HG03558 (cell line): ENCODE results near the gene ESPN.

Experiments used
- ATAC-seq: cut with Tn5 transposase; IDR thresholded peaks from one replicate; pipeline ENCODE4 v1.9.1; 2021; ENCODE audit warnings: moderate number of reproducible peaks; ENCODE audit not compliant: unreplicated experiment; ENCODE audit errors: extremely low read depth

The ESPN gene

DNA sequence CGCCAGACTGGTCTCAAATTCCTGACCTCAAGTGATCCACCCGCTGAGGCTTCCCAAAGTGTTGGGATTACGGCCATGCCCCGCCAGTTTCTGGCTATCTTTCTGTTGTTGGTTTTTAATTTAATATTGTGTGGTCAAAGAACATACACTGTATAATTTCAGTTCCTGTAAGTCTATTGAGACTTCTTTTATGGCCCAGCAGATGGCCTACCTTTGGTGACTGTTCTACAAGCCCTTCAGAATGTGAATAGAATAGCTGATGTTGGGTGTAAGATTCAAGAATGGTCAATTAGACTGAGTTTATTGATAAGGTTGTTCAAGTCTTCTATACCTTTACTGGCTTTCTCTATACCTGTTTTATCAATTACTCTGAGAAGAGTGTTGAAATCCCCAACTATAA is 15.5 kb upstream of the ESPN start:
- no peak for ATAC-seq

DNA sequence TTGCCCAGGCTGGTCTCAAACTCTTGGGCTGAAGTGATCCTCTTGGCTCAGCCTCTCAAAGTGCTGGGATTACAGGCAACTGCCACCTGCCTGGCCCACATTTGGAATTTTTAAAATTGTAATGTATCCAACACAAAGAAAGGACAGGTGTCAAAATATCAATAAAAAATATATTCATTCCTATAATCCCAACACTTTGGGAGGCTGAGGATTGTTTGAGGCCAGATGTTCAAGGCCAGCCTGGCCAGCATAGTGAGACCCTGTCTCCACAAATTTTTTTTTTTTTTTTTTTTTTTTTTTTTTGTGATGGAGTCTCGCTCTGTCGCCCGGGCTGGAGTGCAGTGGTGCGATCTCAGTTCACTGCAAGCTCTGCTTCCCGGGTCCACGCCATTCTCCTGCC is 14.8 kb upstream of the ESPN start:
- ATAC-seq: no peak

DNA sequence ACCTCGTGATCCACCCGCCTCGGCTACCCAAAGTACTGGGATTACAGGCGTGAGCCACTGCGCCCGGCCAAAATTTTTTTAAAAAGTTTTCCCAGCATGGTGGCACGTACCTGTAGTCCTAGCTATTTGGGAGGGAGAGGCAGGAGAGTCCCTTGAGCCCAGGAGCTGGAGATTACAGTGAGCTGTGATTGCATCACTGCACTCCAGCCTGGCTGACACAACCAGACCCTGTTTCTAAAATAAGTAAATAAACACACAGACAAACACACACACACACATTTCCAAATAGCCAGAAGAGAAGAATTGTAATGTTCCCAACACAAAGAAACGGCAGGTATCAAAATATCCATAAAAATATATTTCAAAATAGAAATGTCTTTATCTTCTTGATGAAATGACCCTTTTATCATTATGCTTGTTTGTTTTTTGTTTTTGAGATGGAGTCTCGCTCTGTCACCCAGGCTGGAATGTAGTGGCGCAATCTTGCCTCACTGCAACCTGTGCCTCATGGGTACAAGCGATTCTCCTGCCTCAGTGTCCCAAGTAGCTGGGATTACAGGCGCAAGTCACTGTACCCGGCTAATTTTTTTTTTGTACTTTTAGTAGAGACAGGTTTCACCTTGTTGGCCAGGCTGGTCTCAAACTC is 14.2 kb upstream of the ESPN start:
- no peak for ATAC-seq

DNA sequence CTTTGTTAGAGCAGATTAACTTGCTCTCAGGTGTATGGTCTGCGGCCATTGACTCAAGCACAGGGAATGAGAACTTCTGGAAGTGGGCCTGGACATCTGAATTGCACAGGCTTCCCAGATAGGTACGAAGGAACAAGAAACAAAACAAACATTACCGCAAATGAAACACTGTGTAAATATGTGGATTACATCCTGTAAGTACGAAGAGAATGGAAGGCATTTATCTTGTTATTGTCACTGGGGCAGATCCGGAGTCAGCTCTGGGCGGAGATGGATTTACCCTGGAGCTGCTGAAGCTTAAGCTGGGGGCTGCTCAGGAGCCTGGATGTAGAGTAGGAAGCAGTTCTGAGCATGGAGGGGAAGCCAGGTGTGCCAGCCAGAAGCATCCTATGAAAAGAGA is 11.7 kb upstream of the ESPN start:
- no peak for ATAC-seq

DNA sequence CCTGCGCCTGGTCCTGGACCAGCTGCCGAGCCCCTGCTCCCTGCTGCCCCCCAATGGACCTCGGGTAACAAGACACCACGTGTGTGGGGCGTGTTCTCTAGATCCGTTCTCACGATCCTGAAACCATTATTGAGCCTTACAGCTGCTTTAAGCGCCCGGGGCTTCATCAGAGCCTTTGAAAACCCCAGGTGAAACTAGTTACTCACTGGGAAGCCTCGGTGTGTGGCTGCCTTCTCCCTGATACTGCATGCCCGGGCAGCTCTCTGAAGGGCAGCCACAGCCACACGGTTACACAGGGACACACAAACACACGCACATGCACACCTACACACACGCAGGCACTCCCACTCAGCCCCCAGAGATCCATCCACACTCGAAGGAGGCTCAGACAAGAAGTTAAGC is 10.1 kb upstream of the ESPN start:
- no peak for ATAC-seq

DNA sequence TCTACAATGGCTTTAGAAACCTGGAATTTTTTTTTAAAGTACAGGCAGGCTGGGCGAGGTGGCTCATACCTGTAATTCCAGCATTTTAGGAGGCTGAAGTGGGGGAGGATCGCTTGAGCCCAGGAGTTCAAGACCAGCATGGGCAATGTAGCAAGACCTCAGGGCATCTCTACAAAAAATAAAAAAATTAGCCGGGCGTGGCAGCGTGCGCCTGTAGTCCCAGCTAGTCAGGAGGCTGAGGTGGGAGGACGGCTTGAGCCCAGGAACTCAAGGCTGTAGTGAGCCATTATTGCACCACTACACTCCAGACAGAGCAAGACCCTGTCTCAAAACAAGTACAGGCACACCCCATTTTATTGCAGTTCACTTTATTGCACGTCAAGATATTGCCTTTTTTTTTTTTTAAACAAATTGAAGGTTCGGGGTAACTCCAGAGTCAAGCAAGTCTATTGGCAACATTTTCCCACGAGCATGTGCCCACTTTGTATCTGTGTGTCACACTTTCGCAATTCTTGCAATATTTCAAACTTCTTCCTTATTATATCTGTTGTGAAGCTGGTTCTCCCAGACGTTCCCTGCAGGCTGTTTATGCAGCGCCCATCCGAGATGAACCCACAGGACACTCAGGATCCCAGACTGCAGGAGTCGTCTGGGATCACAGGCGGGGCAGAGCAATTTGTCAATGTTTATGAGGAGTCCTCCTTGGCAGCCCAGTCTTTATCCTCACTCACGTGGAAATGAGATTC is 9.5 kb upstream of the ESPN start:
- no peak for ATAC-seq

DNA sequence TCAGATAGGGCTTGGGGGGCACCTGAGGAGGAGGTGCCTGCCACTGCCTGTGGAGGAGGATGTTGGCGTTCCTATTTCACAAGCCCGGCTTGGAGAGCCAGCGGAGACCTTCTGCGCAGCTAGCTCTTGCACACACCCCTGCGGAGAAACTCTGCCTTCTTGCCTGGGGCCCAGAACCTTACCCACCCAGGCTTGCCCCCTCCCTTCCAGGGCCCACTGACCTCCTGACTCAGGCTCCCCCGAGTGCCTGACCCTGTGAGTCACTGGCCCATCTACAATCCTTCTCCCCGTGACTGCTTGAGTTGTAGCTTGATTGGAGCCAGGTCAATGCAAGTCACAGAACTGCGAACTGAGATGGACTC is 8.3 kb upstream of the ESPN start:
- ATAC-seq: no peak

DNA sequence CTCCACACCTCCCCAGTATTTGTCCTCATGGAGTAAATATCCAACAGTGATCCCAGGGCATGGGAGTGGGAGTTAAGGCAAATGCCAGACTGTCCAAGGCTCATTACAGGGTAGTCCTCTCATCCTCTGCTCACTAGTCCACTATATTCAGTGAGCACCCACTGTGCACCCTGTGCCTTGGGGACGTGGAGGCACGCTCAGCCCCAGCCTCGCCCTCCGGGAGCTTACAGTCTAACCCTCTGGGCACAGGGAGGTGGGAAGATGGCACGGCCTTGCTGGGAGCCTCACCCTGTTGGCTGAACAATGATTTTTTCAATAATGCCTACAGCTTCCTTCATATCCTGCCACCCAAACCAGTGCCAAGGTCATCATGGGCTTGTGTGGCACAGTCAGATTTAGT is 7.7 kb upstream of the ESPN start:
- ATAC-seq: no peak

DNA sequence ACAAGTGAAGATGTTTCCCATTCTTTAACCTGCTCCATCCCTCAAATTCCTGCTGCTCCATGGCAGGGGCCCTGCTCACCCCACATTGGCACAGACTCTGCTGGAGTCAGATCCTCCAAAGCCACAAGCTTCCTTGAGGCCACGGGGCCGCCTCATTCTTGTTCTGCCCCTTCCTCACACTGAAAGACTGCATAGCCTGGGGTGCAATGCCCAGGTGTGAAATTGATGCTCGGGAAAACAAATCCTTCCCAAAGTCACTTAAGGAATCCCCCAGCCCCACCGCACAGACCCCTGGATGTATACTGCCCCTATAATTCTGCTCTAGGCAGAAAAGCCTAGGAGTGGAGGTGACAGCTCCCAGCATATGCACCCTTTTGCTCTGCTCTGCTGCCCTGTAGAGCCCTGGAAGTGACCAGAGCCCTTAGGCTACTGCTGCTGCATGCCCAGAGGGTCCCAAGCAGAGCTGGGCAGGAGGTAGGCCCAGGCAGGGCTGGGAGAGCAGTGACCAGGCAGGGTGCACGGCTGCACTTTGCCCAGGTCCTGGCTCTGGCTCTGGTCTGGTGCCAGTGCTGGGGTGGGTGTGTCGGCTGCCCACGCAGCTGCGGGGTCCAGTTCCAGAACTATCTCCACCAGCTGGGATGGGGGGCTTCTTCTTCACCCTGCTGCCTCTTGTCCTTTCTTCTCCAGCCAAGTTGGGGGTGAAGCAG is 6.5 kb upstream of the ESPN start:
- ATAC-seq: no peak

DNA sequence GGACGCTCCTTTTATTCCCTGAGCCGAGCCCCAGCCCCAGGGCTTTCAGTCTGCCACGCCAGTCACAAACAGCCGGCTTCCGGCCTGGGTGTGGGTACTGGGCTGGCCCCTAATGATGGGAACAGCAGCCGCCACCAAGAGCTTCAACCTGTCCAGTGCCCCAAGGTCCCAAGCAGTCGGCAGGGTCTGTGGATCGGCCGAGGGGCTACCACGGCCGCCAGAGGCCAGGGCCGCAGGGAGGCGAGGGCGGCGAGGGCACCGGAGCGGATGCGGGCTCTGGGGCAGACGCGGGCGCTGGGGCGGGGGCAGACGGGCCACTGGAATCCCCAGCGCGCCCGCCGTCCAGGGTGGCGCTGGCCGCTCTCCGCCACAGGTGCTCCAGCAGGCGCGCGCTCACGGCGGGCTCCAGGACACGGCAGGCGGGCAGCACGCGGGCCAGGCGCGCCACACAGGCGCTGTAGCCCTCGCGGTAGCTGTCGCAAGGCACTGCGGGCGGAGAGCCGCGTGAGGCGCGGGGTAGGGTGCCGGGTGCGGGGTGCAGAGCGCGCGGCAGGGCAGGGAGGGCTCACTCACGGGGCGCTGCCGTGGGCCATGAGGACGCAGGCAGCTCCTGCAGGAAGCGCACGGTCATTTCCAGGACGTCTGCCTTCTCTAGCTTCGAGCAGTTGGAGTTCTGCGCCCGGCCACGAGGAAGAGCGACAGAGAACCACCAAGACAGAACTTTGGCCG is 5.7 kb upstream of the ESPN start:
- no peak for ATAC-seq

DNA sequence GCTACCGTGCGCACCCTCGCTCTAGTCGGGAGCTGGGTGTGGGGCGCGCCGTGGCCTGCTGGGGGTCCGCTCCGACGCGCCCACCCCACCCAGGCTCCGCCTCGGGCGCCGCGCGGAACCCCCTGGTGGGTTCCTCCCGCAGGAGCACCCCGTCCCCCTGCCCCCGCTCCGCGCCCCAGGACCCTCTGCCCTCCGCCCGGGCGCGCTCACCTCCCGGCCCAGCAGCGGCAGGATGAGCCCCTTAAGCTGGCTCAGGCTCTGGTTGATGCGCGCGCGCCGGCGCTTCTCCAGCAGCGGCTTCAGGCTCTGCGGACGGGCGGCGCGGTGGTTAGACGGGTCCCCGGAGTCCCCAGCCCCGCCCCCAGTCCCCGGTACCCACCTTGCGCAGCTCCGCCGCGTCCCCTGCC is 5.2 kb upstream of the ESPN start:
- no peak for ATAC-seq

DNA sequence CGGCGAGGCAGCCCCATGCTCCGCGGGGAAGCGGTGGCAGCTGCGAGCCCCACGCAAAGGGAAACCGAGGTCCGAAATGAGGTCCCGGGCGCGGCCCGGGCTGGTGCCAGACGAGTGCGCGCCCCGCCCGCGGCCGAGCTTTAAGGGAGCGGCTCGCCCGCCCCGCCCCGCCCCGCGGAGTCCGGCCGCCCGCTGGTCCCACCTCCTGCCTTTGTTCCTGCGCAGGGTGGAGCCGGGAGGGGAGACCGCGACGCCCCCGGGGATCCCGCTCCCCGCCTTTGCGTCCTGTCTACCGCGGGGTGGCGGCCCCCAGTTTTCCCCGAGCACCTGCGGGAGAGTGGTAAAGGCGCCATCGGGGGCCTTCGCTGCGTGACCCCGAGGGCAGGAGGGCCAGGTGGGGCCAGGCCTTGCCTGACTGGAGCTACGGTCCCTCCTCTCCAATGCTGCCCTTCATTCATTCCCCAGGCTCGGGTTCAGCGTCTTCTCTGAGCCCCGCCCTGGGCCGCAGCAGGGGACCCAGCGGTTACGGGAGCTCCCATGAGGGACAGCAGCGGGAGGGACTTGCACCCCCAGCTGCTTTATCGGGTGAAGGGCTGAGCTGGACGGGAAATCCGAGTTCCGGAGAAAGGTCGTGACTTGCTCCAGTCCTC is 4.6 kb upstream of the ESPN start, which contains the start of gene HES2:
HES2 (minus strand) TSS at position 116 of the 650 bp plus-strand sequence; CDS start at position 17, 99 bp downstream.
- ATAC-seq: no peak

DNA sequence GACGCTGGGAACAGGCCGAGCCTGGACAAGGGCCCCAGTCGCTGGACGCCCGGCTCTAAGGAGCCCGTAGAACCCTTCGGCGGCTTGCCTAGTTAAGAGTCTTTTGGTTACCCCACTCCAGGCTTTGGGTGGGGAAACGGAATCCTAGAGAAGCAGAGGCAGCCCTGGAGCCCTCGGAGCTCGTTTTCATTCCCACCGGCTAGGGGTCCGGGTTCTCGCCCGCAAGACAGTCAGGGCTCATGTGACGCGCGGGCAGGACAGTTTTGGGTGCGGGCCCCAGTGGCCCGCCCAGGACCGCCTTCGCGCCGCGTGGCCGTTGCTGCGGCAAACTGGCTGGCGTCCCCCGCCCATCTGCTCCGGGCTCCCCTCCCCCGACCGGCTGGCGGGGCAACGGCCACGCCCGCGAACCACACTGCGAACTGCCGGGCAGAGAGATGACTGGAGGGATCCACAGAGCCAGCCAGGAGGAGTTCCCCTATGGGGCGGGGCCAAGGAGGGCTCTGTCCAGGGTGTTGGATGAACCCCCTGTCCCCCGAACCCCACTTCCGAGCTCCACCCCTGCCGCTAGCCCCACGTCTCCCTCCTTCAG is 4.0 kb upstream of the ESPN start:
- no peak for ATAC-seq

DNA sequence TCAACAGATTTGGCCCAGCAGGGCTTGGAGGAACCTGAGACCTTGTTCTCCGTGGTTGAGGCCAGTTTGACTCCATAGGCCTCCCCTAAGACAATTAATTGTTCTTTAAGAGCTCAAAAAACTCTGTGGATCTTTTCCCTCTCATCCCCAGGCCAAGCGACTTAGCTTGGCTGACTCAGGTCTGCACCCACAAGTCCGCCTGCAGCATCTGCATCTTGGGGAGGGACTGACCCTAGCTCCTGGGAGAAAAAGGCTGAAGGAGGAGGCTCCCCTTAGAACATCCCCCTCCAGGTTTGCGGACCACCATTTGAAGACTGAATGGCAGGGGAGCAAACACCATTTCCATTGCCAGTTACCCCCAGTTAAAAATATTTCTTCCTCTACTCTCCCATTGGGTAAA is 3.3 kb upstream of the ESPN start:
- no peak for ATAC-seq

DNA sequence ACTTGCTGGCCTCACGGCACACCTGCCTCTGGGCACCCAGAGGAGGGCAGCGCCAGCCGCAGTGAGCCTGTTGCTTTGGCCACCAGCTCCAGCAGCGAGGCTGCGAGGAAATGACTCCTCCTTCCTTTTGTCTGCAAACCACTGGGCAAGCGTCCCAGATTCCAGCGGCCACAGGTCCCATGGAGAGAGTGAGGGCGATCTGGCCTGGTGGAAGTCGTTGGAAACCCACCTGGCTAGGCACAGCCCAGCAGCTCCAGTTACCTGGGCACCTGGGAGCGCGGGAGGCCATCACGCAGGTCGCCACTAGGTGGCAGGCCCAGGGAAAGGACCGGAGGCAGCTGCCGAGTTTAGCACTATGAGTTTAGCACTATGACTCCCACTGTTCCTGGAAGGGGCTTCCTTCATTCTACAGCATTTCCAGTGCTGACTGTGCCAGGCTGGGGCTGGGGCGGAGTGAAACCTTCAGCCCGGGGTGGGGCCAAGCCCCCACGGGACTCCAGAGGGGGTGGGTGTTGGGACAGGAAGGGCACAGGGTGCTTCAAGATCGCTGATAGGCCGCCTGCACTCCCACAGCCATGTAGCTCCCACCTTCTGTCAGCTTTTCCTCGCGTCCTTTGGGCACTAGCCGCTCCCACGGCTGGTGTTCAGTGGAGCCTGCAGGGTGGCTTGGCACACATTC is 1.1 kb upstream of the ESPN start:
- no peak for ATAC-seq

DNA sequence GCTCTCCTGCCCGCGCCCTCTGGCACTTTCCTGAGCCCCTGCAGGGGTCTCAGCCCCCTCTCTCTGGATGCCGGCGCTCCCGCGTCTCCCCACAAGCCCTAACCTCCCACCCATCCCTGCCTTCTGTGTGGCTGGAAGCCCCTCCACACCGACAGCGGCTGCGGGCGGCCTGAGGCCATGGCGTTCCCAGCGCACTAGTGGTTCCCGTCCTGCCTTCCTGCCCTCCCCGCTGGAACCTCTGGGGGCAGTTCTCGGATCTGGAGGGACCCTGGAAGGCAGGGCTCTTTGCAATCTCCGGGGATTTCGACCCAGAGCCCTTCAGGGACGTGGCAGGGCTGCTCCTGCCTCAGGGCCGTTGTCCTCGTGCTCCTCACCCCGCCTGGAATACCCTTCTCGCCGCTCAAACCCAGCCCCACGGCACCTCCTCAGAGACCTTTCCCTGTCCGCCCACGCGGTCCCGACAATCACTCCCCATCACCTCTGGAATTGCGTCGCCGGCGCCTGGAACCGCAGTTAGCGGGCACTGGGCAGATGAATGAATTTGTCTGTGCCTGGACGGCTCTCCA is 493 bp upstream of the ESPN start:
- no peak for ATAC-seq

DNA sequence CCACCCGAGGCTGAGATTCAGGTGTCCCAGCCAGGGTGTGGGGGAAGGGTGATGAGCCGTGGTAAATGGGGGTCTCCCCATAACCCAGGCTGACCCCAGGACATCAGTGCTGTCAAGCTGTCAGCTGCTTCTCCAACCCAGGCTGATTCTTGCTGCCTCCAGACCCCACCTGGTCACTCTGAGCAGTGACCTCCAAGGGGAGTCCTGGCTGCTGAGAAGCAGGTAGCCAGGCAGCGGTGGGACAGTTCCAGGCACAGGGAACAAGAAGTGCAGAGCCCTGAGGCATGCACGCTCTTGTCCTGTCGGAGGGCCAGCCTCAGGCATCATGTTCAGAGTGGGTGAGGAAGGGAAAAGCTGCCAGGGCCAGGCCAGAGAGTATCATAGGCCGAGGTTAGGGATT is 1.1 kb downstream of the ESPN start:
- no peak for ATAC-seq

DNA sequence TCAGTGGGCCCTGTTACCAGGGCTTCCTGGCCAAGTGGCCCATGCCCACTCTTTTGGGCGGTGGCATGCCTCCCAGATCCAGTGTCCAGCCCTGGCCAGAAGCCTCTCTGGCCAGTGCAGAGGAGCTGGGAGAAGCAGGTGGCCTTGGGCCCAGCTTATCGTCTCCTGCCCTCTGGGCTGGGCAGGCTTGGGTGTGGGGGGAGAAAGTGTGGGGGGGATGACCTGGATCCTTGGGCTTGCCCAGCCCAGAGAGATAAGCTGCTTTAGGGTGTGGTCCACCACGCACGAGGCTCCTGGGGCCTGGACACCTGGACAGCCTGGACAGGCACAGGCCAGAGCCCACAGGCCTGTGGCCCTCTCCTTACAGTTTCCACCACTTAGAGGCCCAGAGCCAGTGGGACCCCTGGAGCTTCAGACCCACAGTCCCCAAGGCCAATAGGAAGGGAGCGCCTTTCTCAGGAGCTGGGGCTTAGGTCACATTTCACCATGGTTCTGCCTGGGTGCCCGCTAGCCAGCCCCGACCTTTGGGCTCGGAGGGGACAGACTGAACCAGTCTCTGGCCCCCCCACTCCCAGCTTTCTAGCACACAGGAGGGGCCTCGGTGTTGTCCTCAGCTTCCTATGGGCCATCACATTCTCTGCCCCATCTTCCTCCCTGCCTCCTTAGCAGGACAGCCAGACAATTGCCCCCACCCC is 1.8 kb downstream of the ESPN start:
- no peak for ATAC-seq

DNA sequence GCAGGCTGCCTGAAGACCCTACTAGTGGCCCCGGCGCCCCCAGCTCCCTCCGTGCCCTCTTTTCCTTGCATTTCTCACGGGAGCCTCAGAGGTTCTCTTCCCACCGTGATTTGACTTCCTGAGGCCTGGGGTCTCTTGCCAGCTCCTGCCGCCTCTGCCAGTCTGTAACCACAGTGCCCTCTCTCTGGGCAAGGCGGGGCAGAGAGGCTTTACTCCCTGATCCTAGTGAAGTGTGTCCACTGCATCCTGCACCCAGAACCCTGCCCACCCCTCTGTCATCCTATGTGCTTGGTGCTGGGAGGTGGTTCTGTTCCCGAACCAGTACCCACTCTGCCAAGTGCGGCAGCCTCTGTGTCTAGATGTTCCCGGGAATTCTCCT is 2.4 kb downstream of the ESPN start:
- ATAC-seq: no peak
